ENCODE data around the gene BTNL8.

BTNL8 gene

GRCh38 chr5:180898621-180899246, at the start of gene BTNL8:
Gene BTNL8 (plus strand): TSS chr5:180899159. CDS start chr5:180899311, 152 bp downstream.
- no peak within 1 kb of the TSS for H3K27ac Mint-ChIP-seq
- no peaks in the 10 kb centered on the region for H3K9me3 Mint-ChIP-seq
- no peak for DNase-seq (ENCODE audit: low spot score)
- no peaks in the 10 kb centered on the region for H3K4me1 Mint-ChIP-seq (ENCODE audit: low read depth)
- H3K4me3 Mint-ChIP-seq = no peak within 1 kb of the TSS
- H3K36me3 Mint-ChIP-seq (ENCODE audit: low read depth) = no peaks in the 10 kb centered on the region
- no peaks in the 10 kb centered on the region for H3K27me3 Mint-ChIP-seq (ENCODE audit: low read depth)

- H3K27ac Mint-ChIP-seq = no peak overlapping the region
- DNase-seq (ENCODE audit: low spot score) = no peak
- no peaks in the 10 kb centered on the region for H3K27me3 Mint-ChIP-seq (ENCODE audit: low read depth)
- H3K4me1 Mint-ChIP-seq (ENCODE audit: low read depth) = no peaks in the 10 kb centered on the region
- H3K9me3 Mint-ChIP-seq = peaks cover 92% of the 10 kb centered on the region
- peaks cover 93% of the 10 kb centered on the region for H3K36me3 Mint-ChIP-seq (ENCODE audit: low read depth)
- H3K4me3 Mint-ChIP-seq = no peak overlapping the region
These were observed 49.1 kb upstream of the BTNL8 start for GRCh38 chr5:180849827-180850226.

GRCh38 chr5:180850434-180851078, 48.4 kb upstream of the BTNL8 start:
- Mint-ChIP-seq H3K4me1 (ENCODE audit: low read depth) (no peaks in the 10 kb centered on the region), H3K27ac (no peak overlapping the region), H3K36me3 (ENCODE audit: low read depth) (peaks cover 96% of the 10 kb centered on the region), H3K9me3 (peaks cover 93% of the 10 kb centered on the region), H3K27me3 (ENCODE audit: low read depth) (no peaks in the 10 kb centered on the region), H3K4me3 (no peak overlapping the region)
- no peak for DNase-seq (ENCODE audit: low spot score)

- Mint-ChIP-seq H3K27ac (no peak overlapping the region), H3K27me3 (ENCODE audit: low read depth) (no peaks in the 10 kb centered on the region), H3K4me1 (ENCODE audit: low read depth) (no peaks in the 10 kb centered on the region), H3K4me3 (no peak overlapping the region), H3K36me3 (ENCODE audit: low read depth) (peaks cover 89% of the 10 kb centered on the region), H3K9me3 (peaks cover 80% of the 10 kb centered on the region)
- DNase-seq (ENCODE audit: low spot score) = no peak
These were observed 46.5 kb upstream of the BTNL8 start for GRCh38 chr5:180852495-180852894.

- Mint-ChIP-seq H3K9me3 (peaks cover 73% of the 10 kb centered on the region), H3K27ac (no peak overlapping the region), H3K4me1 (ENCODE audit: low read depth) (no peaks in the 10 kb centered on the region), H3K4me3 (no peak overlapping the region), H3K27me3 (ENCODE audit: low read depth) (no peaks in the 10 kb centered on the region), H3K36me3 (ENCODE audit: low read depth) (peaks cover 83% of the 10 kb centered on the region)
- DNase-seq (ENCODE audit: low spot score) = no peak
These were observed 45.7 kb upstream of the BTNL8 start for GRCh38 chr5:180853121-180853847.

GRCh38 chr5:180853848-180854176, 45.1 kb upstream of the BTNL8 start:
- H3K9me3 Mint-ChIP-seq = peaks cover 67% of the 10 kb centered on the region

GRCh38 chr5:180858586-180858985, 40.4 kb upstream of the BTNL8 start:
- Mint-ChIP-seq H3K9me3 (peaks cover 20% of the 10 kb centered on the region), H3K27me3 (ENCODE audit: low read depth) (no peaks in the 10 kb centered on the region), H3K36me3 (ENCODE audit: low read depth) (peaks cover 37% of the 10 kb centered on the region), H3K4me1 (ENCODE audit: low read depth) (peaks cover 12% of the 10 kb centered on the region), H3K4me3 (no peak overlapping the region), H3K27ac (no peak overlapping the region)
- no peak for DNase-seq (ENCODE audit: low spot score)

More at GRCh38 chr5:180853848-180854176, 45.1 kb upstream of the BTNL8 start:
- Mint-ChIP-seq H3K4me1 (ENCODE audit: low read depth) (no peaks in the 10 kb centered on the region), H3K36me3 (ENCODE audit: low read depth) (peaks cover 82% of the 10 kb centered on the region), H3K27ac (no peak overlapping the region), H3K27me3 (ENCODE audit: low read depth) (no peaks in the 10 kb centered on the region), H3K4me3 (no peak overlapping the region)
- no peak for DNase-seq (ENCODE audit: low spot score)

GRCh38 chr5:180860273-180860886, 38.6 kb upstream of the BTNL8 start:
- no peak for DNase-seq (ENCODE audit: low spot score)
- H3K4me3 Mint-ChIP-seq = peak overlapping the region; percentile 90
- no peaks in the 10 kb centered on the region for H3K27me3 Mint-ChIP-seq (ENCODE audit: low read depth)
- H3K27ac Mint-ChIP-seq = peak overlapping the region; percentile 93
- peaks cover 12% of the 10 kb centered on the region for H3K4me1 Mint-ChIP-seq (ENCODE audit: low read depth)
- peaks cover 20% of the 10 kb centered on the region for H3K36me3 Mint-ChIP-seq (ENCODE audit: low read depth)
- H3K9me3 Mint-ChIP-seq = peaks cover 8% of the 10 kb centered on the region

- peaks cover 12% of the 10 kb centered on the region for H3K36me3 Mint-ChIP-seq (ENCODE audit: low read depth)
- DNase-seq (ENCODE audit: low spot score) = peak; percentile 89
- H3K27ac Mint-ChIP-seq = peak within 1 kb of the TSS; percentile 93
- peak within 1 kb of the TSS; percentile 90 for H3K4me3 Mint-ChIP-seq
- H3K27me3 Mint-ChIP-seq (ENCODE audit: low read depth) = peaks cover 5% of the 10 kb centered on the region
- H3K9me3 Mint-ChIP-seq = peaks cover under 1% of the 10 kb centered on the region
- H3K4me1 Mint-ChIP-seq (ENCODE audit: low read depth) = peaks cover 12% of the 10 kb centered on the region
These were observed 37.8 kb upstream of the BTNL8 start, which contains the start of gene ZFP62 for GRCh38 chr5:180860887-180861822. Gene ZFP62 (minus strand): TSS chr5:180861276. CDS start chr5:180861219, 57 bp downstream.

GRCh38 chr5:180862645-180863044, 36.3 kb upstream of the BTNL8 start:
- peaks cover 12% of the 10 kb centered on the region for H3K4me1 Mint-ChIP-seq (ENCODE audit: low read depth)
- DNase-seq (ENCODE audit: low spot score) = no peak
- H3K27ac Mint-ChIP-seq = no peak overlapping the region
- no peak overlapping the region for H3K4me3 Mint-ChIP-seq
- H3K27me3 Mint-ChIP-seq (ENCODE audit: low read depth) = peaks cover 11% of the 10 kb centered on the region
- peaks cover 5% of the 10 kb centered on the region for H3K36me3 Mint-ChIP-seq (ENCODE audit: low read depth)
- no peaks in the 10 kb centered on the region for H3K9me3 Mint-ChIP-seq

GRCh38 chr5:180865981-180866695, 32.8 kb upstream of the BTNL8 start:
- H3K36me3 Mint-ChIP-seq (ENCODE audit: low read depth) = no peaks in the 10 kb centered on the region
- no peak overlapping the region for H3K4me3 Mint-ChIP-seq

GRCh38 chr5:180866985-180867384, 32.0 kb upstream of the BTNL8 start:
- Mint-ChIP-seq H3K27ac (no peak overlapping the region), H3K4me3 (no peak overlapping the region), H3K4me1 (ENCODE audit: low read depth) (peaks cover 2% of the 10 kb centered on the region), H3K36me3 (ENCODE audit: low read depth) (no peaks in the 10 kb centered on the region), H3K27me3 (ENCODE audit: low read depth) (peaks cover 20% of the 10 kb centered on the region), H3K9me3 (no peaks in the 10 kb centered on the region)
- no peak for DNase-seq (ENCODE audit: low spot score)

More at GRCh38 chr5:180865981-180866695, 32.8 kb upstream of the BTNL8 start:
- no peaks in the 10 kb centered on the region for H3K9me3 Mint-ChIP-seq
- no peak for DNase-seq (ENCODE audit: low spot score)
- H3K27ac Mint-ChIP-seq = no peak overlapping the region
- peaks cover 2% of the 10 kb centered on the region for H3K4me1 Mint-ChIP-seq (ENCODE audit: low read depth)
- peaks cover 20% of the 10 kb centered on the region for H3K27me3 Mint-ChIP-seq (ENCODE audit: low read depth)

GRCh38 chr5:180868960-180869359, 30.0 kb upstream of the BTNL8 start:
- no peaks in the 10 kb centered on the region for H3K9me3 Mint-ChIP-seq
- no peaks in the 10 kb centered on the region for H3K36me3 Mint-ChIP-seq (ENCODE audit: low read depth)
- no peak overlapping the region for H3K4me3 Mint-ChIP-seq
- DNase-seq (ENCODE audit: low spot score) = peak; percentile 43
- H3K4me1 Mint-ChIP-seq (ENCODE audit: low read depth) = peaks cover 10% of the 10 kb centered on the region
- H3K27ac Mint-ChIP-seq = no peak overlapping the region
- H3K27me3 Mint-ChIP-seq (ENCODE audit: low read depth) = peaks cover 20% of the 10 kb centered on the region
